Upper lobe of left lung (tissue), 6 donors: ENCODE measurements around the gene TIRAP. TPM values are rescaled to one million over a fixed set of nuclear protein-coding genes. Genes with fewer than 3 reads are reported as not detected.
"Not testable (repeated sequence)": the region's sequence is repeated elsewhere in the genome, so short reads cannot be mapped to it uniquely, and the experiment has no call there.

Source experiments
- ATAC-seq, 2 donors: fragments of 200-7000 bp; cut with Tn5 transposase; one replicate each; pipeline ENCODE4 v1.9.1; 2022; ENCODE audit warnings: mild to moderate bottlenecking in 2 of 2, moderate library complexity in 2 of 2; ENCODE audit not compliant: low FRiP score in 2 of 2
- DNase-seq, 2 donors: peaks; one replicate each; pipeline ENCODE4 v3.0.0-alpha.2; 2019 to 2020
- H3K27ac ChIP-seq, 4 donors: fragments of 200-600 bp; sonication (generic); one replicate each; pipeline ENCODE4 v1.5.1; 2016 to 2019
- H3K27me3 ChIP-seq, 4 donors: fragments of 200-600 bp; sonication (generic); one replicate each; pipeline ENCODE4 v1.5.1; 2017 to 2019
- H3K36me3 ChIP-seq, 4 donors: fragments of 200-600 bp; sonication (generic); one replicate each; pipeline ENCODE4 v1.5.1; 2016 to 2019
- H3K4me1 ChIP-seq, 4 donors: fragments of 200-600 bp; sonication (generic); one replicate each; pipeline ENCODE4 v1.5.1; 2018 to 2019
- H3K4me3 ChIP-seq, 4 donors: fragments of 200-600 bp; sonication (generic); one replicate each; pipeline ENCODE4 v1.5.1; 2017 to 2019; ENCODE audit warnings: mild to moderate bottlenecking in 2 of 4, moderate library complexity in 1 of 4
- H3K9me3 ChIP-seq, 4 donors: fragments of 200-600 bp; sonication (generic); one replicate each; pipeline ENCODE4 v1.5.1; 2018 to 2019
- CTCF ChIP-seq, 6 experiments: fragments of 450-650 bp in 4 of 6; fragments of 200-600 bp in 2 of 6; sonication (generic) in 2 of 6; IDR thresholded peaks; one replicate each; pipeline ENCODE4 v1.5.1; 2016 to 2019; ENCODE audit warnings: antibody characterized with exemption in 6 of 6
- EP300 ChIP-seq, 4 donors: sonication (generic); formaldehyde crosslinking; IDR thresholded peaks; one replicate each; pipeline ENCODE4 v1.5.1; 2017; ENCODE audit warnings: antibody characterized with exemption in 4 of 4, control low read depth in 2 of 4
- POLR2A ChIP-seq, 4 donors: fragments of 450-650 bp; IDR thresholded peaks; one replicate each; pipeline ENCODE4 v1.5.1; 2016 to 2017; ENCODE audit warnings: antibody characterized with exemption in 4 of 4, mild to moderate bottlenecking in 2 of 4
- POLR2AphosphoS5 ChIP-seq, 2 donors: sonication (generic); formaldehyde crosslinking; IDR thresholded peaks; one replicate each; pipeline ENCODE4 v1.5.1; 2017; ENCODE audit warnings: antibody characterized with exemption in 2 of 2
- WGBS, 2 donors: methylation state at CpG; one replicate each; pipeline ENCODE4 v1.1.5; 2017 to 2018; 5-methylcytosine and 5-hydroxymethylcytosine counted together
- total RNA-seq, 6 donors: library from RNA; depleted of rRNA in 4 of 6; stranded (reverse); fragments of >200 nt in 4 of 6; gene quantifications; one replicate each; pipeline versions ENCODE4 v1.1.0 to v1.2.1, GENCODE V29; 2016 to 2021
- donor health status: DM: no; HTN: no; CAD: no; lungs with moderate emphysema.
- donor health status: DM: no; HTN: yes; CAD: no; lungs with severe emphysema.

Gene TIRAP
- total RNA-seq, 6 donors from 2014 or later = 9.3 to 14.8 (median 11.6) TPM

GRCh38 chr11:126308271-126308671 is 25.4 kb downstream of the TIRAP start:
- Histone ChIP-seq H3K27ac (no peak overlapping the region), H3K36me3 (peaks cover 0 to 26% (median 0%) of the 10 kb centered on the region in 4 donors), H3K27me3 (no peaks in the 10 kb centered on the region), H3K4me3 (no peak overlapping the region), H3K4me1 (peaks cover 15 to 27% (median 24%) of the 10 kb centered on the region in 4 donors), H3K9me3 (no peaks in the 10 kb centered on the region)
- no peak for DNase-seq
- TF ChIP-seq CTCF (IDR thresholded peaks at IDR 0.05) (no peak), POLR2A (IDR thresholded peaks at IDR 0.05) (no peak), POLR2AphosphoS5 (IDR thresholded peaks at IDR 0.05) (no peak), EP300 (IDR thresholded peaks at IDR 0.05) (no peak)
- WGBS, 2 donors = 77 to 82% methylated on average over 4 of the region's 4 CpGs
- no peak for ATAC-seq

GRCh38 chr11:126308771-126309170 is 25.9 kb downstream of the TIRAP start:
- Histone ChIP-seq H3K4me1 (peaks cover 12 to 22% (median 20%) of the 10 kb centered on the region in 4 donors), H3K36me3 (peaks cover 0 to 26% (median 0%) of the 10 kb centered on the region in 4 donors)
- H3K9me3 ChIP-seq, H3K27ac ChIP-seq, DNase-seq, ATAC-seq, H3K4me3 ChIP-seq, H3K27me3 ChIP-seq: not testable (repeated sequence)
- WGBS, 2 donors = 78 to 93% methylated on average over 4 of the region's 4 CpGs

GRCh38 chr11:126310200-126310991 is 27.5 kb downstream of the TIRAP start:
- peak in 1 of 2 donors; percentile 80 for DNase-seq
- Histone ChIP-seq H3K4me3 (no peak overlapping the region), H3K27me3 (no peaks in the 10 kb centered on the region), H3K36me3 (peaks cover 0 to 26% (median 0%) of the 10 kb centered on the region in 4 donors), H3K4me1 (peaks cover 6 to 11% (median 10%) of the 10 kb centered on the region in 4 donors), H3K27ac (peak overlapping the region in 2 of 4 donors; percentile 62 to 82), H3K9me3 (no peaks in the 10 kb centered on the region)
- ATAC-seq = peak; percentile 89 to 95
- TF ChIP-seq CTCF (IDR thresholded peaks at IDR 0.05) = peak; percentile 76 to 88 (median 83)
- TF ChIP-seq POLR2AphosphoS5 (IDR thresholded peaks at IDR 0.05) = no peak
- 72 to 73% methylated on average over 12 of the region's 12 CpGs for WGBS, 2 donors

GRCh38 chr11:126310992-126311310 is 28.1 kb downstream of the TIRAP start:
- peak overlapping the region in 3 of 4 donors; percentile 52 to 82 (median 62) for H3K27ac ChIP-seq
- H3K9me3 ChIP-seq = no peaks in the 10 kb centered on the region
- peaks cover 6 to 11% (median 10%) of the 10 kb centered on the region in 4 donors for H3K4me1 ChIP-seq
- peaks cover 0 to 26% (median 0%) of the 10 kb centered on the region in 4 donors for H3K36me3 ChIP-seq
- no peaks in the 10 kb centered on the region for H3K27me3 ChIP-seq
- WGBS, 2 donors = 60 to 76% methylated on average over 5 to 6 of the region's 6 CpGs
- no peak for DNase-seq
- H3K4me3 ChIP-seq = no peak overlapping the region
- no peak for TF ChIP-seq CTCF (IDR thresholded peaks at IDR 0.05)
- ATAC-seq = peak in 1 of 2 donors; percentile 24

GRCh38 chr11:126311401-126312291 is 28.8 kb downstream of the TIRAP start:
- Histone ChIP-seq H3K4me1 (peaks cover 10 to 11% (median 10%) of the 10 kb centered on the region in 4 donors), H3K27ac (peak overlapping the region; percentile 39 to 82 (median 57)), H3K36me3 (peaks cover 0 to 23% (median 0%) of the 10 kb centered on the region in 4 donors), H3K9me3 (no peaks in the 10 kb centered on the region), H3K4me3 (no peak overlapping the region), H3K27me3 (no peaks in the 10 kb centered on the region)
- no peak for DNase-seq
- WGBS, 2 donors = 76 to 79% methylated on average over 14 of the region's 14 CpGs
- no peak for TF ChIP-seq POLR2A (IDR thresholded peaks at IDR 0.05)
- peak in 3 of 6 experiments; percentile 6 to 10 (median 8) for TF ChIP-seq CTCF (IDR thresholded peaks at IDR 0.05)
- no peak for TF ChIP-seq EP300 (IDR thresholded peaks at IDR 0.05)
- TF ChIP-seq POLR2AphosphoS5 (IDR thresholded peaks at IDR 0.05) = no peak
- peak; percentile 37 to 70 for ATAC-seq
